Measurements from ENCODE around the gene AEBP1. TPM values are rescaled to one million over a fixed set of nuclear protein-coding genes. Genes with fewer than 3 reads are reported as not detected.

The AEBP1 gene
- total and polyA plus RNA-seq, 4 donors = 293 to 2,243 (median 977) TPM

- peaks cover 0 to 15% of the 10 kb centered on the region in 2 donors for H3K36me3 ChIP-seq (ENCODE audit: control insufficient read depth in 1 of 2, insufficient read depth in 2 of 2, low read length in 1 of 2)
- WGBS, 2 donors = 79 to 82% methylated on average over 20 to 21 of the region's 21 CpGs
- H3K9me3 ChIP-seq (ENCODE audit: control insufficient read depth, low read length) = no peaks in the 10 kb centered on the region
- peak overlapping the region in 1 of 2 donors; percentile 25 for H3K27ac ChIP-seq (ENCODE audit: low read depth in 1 of 2, low read length in 2 of 2)
- intact Hi-C loops (cut with DNase I) = loop anchor here in 1 of 2 donors (5.0 kb wide), 1 partner anchor 37 kb away; no protein-coding TSS in a partner anchor
- no peaks in the 10 kb centered on the region for H3K27me3 ChIP-seq (ENCODE audit: control insufficient read depth in 1 of 2, insufficient read depth in 2 of 2, low read length in 1 of 2)
- no peak for ATAC-seq (ENCODE audit: low FRiP score)
- no peak overlapping the region for H3K4me3 ChIP-seq (ENCODE audit: low read length in 2 of 2)
- DNase-seq = peak in 1 of 2 donors; percentile 46
- H3K4me1 ChIP-seq (ENCODE audit: control insufficient read depth in 1 of 2, insufficient read depth in 2 of 2, low read length in 2 of 2) = peaks cover 0 to 6% of the 10 kb centered on the region in 2 donors
Observed at GRCh38 chr7:44108768-44109750, 4.9 kb downstream of the AEBP1 start.

GRCh38 chr7:44109991-44110390, 5.8 kb downstream of the AEBP1 start:
- DNase-seq (peak in 1 of 2 donors; percentile 53), ATAC-seq (ENCODE audit: low FRiP score) (no peak)
- no peak overlapping the region for H3K4me3 ChIP-seq (ENCODE audit: low read length in 2 of 2)
- H3K4me1 ChIP-seq (ENCODE audit: control insufficient read depth in 1 of 2, insufficient read depth in 2 of 2, low read length in 2 of 2) = peaks cover 0 to 6% of the 10 kb centered on the region in 2 donors
- peak overlapping the region in 1 of 2 donors; percentile 22 for H3K27ac ChIP-seq (ENCODE audit: low read depth in 1 of 2, low read length in 2 of 2)
- peaks cover 0 to 15% of the 10 kb centered on the region in 2 donors for H3K36me3 ChIP-seq (ENCODE audit: control insufficient read depth in 1 of 2, insufficient read depth in 2 of 2, low read length in 1 of 2)
- no peaks in the 10 kb centered on the region for H3K27me3 ChIP-seq (ENCODE audit: control insufficient read depth in 1 of 2, insufficient read depth in 2 of 2, low read length in 1 of 2)
- H3K9me3 ChIP-seq (ENCODE audit: control insufficient read depth, low read length) = no peaks in the 10 kb centered on the region
- intact Hi-C loops (cut with DNase I) = loop anchor here in 1 of 2 donors (5.0 kb wide), 1 partner anchor 38 kb away; no protein-coding TSS in a partner anchor
- WGBS, 2 donors = 85% methylated on average over 18 of the region's 18 CpGs

DNA sequence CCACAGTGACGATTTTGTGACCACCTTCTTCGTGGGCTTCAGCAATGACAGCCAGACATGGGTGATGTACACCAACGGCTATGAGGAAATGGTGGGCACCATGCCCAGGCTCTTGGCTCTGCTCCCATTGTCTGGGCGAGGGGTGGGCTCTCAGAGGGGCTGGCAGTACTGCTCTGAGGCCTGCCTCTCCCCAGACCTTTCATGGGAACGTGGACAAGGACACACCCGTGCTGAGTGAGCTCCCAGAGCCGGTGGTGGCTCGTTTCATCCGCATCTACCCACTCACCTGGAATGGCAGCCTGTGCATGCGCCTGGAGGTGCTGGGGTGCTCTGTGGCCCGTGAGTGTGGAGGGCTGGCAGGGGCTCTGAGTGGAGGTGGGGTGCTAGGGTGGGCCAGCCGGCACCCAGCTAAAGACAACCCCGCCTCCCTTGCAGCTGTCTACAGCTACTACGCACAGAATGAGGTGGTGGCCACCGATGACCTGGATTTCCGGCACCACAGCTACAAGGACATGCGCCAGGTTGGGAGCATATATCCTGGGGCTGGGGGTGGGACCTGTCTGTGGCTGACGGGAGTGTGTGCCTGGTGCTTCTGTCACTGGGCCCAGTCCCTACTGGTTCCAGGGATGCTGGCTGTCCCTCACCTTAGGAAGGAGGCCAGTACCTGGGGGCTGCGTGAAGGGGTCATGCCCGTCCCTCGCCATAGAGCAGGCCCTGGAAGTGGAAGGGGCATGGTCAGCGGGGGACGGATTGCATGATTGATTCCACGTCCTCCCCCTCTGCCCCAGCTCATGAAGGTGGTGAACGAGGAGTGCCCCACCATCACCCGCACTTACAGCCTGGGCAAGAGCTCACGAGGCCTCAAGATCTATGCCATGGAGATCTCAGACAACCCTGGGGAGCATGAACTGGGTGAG, 6.8 kb downstream of the AEBP1 start:
- no peaks in the 10 kb centered on the region for H3K9me3 ChIP-seq (ENCODE audit: control insufficient read depth, low read length)
- peaks cover 0 to 15% of the 10 kb centered on the region in 2 donors for H3K36me3 ChIP-seq (ENCODE audit: control insufficient read depth in 1 of 2, insufficient read depth in 2 of 2, low read length in 1 of 2)
- no peaks in the 10 kb centered on the region for H3K27me3 ChIP-seq (ENCODE audit: control insufficient read depth in 1 of 2, insufficient read depth in 2 of 2, low read length in 1 of 2)
- 57 to 58% methylated on average over 26 to 27 of the region's 27 CpGs for WGBS, 2 donors
- peaks cover 0 to 6% of the 10 kb centered on the region in 2 donors for H3K4me1 ChIP-seq (ENCODE audit: control insufficient read depth in 1 of 2, insufficient read depth in 2 of 2, low read length in 2 of 2)
- DNase-seq = peak in 1 of 2 donors; percentile 51
- intact Hi-C loops (cut with DNase I) = no loop called here
- ATAC-seq (ENCODE audit: low FRiP score) = no peak
- no peak overlapping the region for H3K27ac ChIP-seq (ENCODE audit: low read depth in 1 of 2, low read length in 2 of 2)
- H3K4me3 ChIP-seq (ENCODE audit: low read length in 2 of 2) = no peak overlapping the region

DNA sequence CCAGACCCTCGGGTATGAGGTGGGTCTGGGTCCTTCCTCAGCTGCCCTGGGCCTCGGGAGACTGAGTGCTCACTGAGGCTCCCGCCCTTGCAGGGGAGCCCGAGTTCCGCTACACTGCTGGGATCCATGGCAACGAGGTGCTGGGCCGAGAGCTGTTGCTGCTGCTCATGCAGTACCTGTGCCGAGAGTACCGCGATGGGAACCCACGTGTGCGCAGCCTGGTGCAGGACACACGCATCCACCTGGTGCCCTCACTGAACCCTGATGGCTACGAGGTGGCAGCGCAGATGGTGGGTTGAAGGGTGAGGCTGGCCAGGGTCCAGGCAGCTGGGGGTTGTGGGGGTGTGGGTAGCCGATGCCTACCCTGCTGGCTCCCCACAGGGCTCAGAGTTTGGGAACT, 7.6 kb downstream of the AEBP1 start:
- Histone ChIP-seq H3K9me3 (ENCODE audit: control insufficient read depth, low read length) (no peaks in the 10 kb centered on the region), H3K4me3 (ENCODE audit: low read length in 2 of 2) (no peak overlapping the region), H3K27ac (ENCODE audit: low read depth in 1 of 2, low read length in 2 of 2) (no peak overlapping the region), H3K36me3 (ENCODE audit: control insufficient read depth in 1 of 2, insufficient read depth in 2 of 2, low read length in 1 of 2) (peaks cover 0 to 15% of the 10 kb centered on the region in 2 donors), H3K4me1 (ENCODE audit: control insufficient read depth in 1 of 2, insufficient read depth in 2 of 2, low read length in 2 of 2) (peaks cover 0 to 2% of the 10 kb centered on the region in 2 donors), H3K27me3 (ENCODE audit: control insufficient read depth in 1 of 2, insufficient read depth in 2 of 2, low read length in 1 of 2) (no peaks in the 10 kb centered on the region)
- ATAC-seq (ENCODE audit: low FRiP score) = no peak
- DNase-seq = peak in 1 of 2 donors; percentile 46
- WGBS, 2 donors = 80 to 85% methylated on average over 15 to 16 of the region's 16 CpGs
- intact Hi-C loops (cut with DNase I) = no loop called here

GRCh38 chr7:44112231-44112996, 8.3 kb downstream of the AEBP1 start:
- 63 to 67% methylated on average over 41 of the region's 41 CpGs for WGBS, 2 donors
- peak in 1 of 2 donors; percentile 54 for DNase-seq
- peaks cover 0 to 15% of the 10 kb centered on the region in 2 donors for H3K36me3 ChIP-seq (ENCODE audit: control insufficient read depth in 1 of 2, insufficient read depth in 2 of 2, low read length in 1 of 2)

DNA sequence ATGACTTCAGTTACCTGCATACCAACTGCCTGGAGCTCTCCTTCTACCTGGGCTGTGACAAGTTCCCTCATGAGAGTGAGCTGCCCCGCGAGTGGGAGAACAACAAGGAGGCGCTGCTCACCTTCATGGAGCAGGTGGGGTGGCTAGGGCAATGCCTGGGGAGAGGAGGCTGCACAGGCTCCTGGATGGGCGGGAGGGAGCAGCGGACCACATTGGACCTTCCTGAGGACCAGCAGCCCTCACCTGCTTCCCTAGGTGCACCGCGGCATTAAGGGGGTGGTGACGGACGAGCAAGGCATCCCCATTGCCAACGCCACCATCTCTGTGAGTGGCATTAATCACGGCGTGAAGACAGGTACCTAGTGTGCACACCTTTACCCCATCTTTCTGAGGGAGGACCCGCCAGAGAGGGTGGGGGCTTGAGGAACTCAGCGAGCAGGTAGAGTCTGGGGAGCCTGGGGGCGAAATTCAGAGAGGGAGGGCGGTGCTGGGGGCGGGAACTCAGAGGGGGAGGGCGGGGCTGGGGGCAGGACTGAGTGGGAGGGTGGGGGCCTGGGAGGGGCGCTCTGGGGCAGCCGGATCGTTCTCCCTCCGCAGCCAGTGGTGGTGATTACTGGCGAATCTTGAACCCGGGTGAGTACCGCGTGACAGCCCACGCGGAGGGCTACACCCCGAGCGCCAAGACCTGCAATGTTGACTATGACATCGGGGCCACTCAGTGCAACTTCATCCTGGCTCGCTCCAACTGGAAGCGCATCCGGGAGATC, 9.0 kb downstream of the AEBP1 start:
- Histone ChIP-seq H3K27me3 (ENCODE audit: control insufficient read depth in 1 of 2, insufficient read depth in 2 of 2, low read length in 1 of 2) (no peaks in the 10 kb centered on the region), H3K4me3 (ENCODE audit: low read length in 2 of 2) (no peak overlapping the region), H3K36me3 (ENCODE audit: control insufficient read depth in 1 of 2, insufficient read depth in 2 of 2, low read length in 1 of 2) (peaks cover 0 to 13% of the 10 kb centered on the region in 2 donors), H3K27ac (ENCODE audit: low read depth in 1 of 2, low read length in 2 of 2) (no peak overlapping the region), H3K4me1 (ENCODE audit: control insufficient read depth in 1 of 2, insufficient read depth in 2 of 2, low read length in 2 of 2) (no peaks in the 10 kb centered on the region), H3K9me3 (ENCODE audit: control insufficient read depth, low read length) (no peaks in the 10 kb centered on the region)
- intact Hi-C loops (cut with DNase I) = no loop called here
- no peak for ATAC-seq (ENCODE audit: low FRiP score)
- peak; percentile 42 to 75 for DNase-seq
- WGBS, 2 donors = 82% methylated on average over 33 to 34 of the region's 34 CpGs

More at GRCh38 chr7:44112231-44112996, 8.3 kb downstream of the AEBP1 start:
- intact Hi-C loops (cut with DNase I) = no loop called here
- H3K27me3 ChIP-seq (ENCODE audit: control insufficient read depth in 1 of 2, insufficient read depth in 2 of 2, low read length in 1 of 2) = no peaks in the 10 kb centered on the region
- H3K4me3 ChIP-seq (ENCODE audit: low read length in 2 of 2) = no peak overlapping the region
- ATAC-seq (ENCODE audit: low FRiP score) = no peak
- no peaks in the 10 kb centered on the region for H3K9me3 ChIP-seq (ENCODE audit: control insufficient read depth, low read length)
- no peak overlapping the region for H3K27ac ChIP-seq (ENCODE audit: low read depth in 1 of 2, low read length in 2 of 2)
- H3K4me1 ChIP-seq (ENCODE audit: control insufficient read depth in 1 of 2, insufficient read depth in 2 of 2, low read length in 2 of 2) = no peaks in the 10 kb centered on the region

- Histone ChIP-seq H3K36me3 (ENCODE audit: control insufficient read depth in 1 of 2, insufficient read depth in 2 of 2, low read length in 1 of 2) (peaks cover 0 to 11% of the 10 kb centered on the region in 2 donors), H3K9me3 (ENCODE audit: control insufficient read depth, low read length) (no peaks in the 10 kb centered on the region), H3K4me3 (ENCODE audit: low read length in 2 of 2) (no peak overlapping the region), H3K27ac (ENCODE audit: low read depth in 1 of 2, low read length in 2 of 2) (no peak overlapping the region), H3K27me3 (ENCODE audit: control insufficient read depth in 1 of 2, insufficient read depth in 2 of 2, low read length in 1 of 2) (no peaks in the 10 kb centered on the region), H3K4me1 (ENCODE audit: control insufficient read depth in 1 of 2, insufficient read depth in 2 of 2, low read length in 2 of 2) (no peaks in the 10 kb centered on the region)
- intact Hi-C loops (cut with DNase I) = no loop called here
- 85% methylated on average over 24 of the region's 24 CpGs for WGBS, 2 donors
- DNase-seq (peak; percentile 46 to 77), ATAC-seq (ENCODE audit: low FRiP score) (peak; percentile 1)
Observed at GRCh38 chr7:44113764-44114354, 9.7 kb downstream of the AEBP1 start.

All from aorta (tissue), 5 donors.